ENCODE results near the gene TBX3.

TBX3 gene

DNA sequence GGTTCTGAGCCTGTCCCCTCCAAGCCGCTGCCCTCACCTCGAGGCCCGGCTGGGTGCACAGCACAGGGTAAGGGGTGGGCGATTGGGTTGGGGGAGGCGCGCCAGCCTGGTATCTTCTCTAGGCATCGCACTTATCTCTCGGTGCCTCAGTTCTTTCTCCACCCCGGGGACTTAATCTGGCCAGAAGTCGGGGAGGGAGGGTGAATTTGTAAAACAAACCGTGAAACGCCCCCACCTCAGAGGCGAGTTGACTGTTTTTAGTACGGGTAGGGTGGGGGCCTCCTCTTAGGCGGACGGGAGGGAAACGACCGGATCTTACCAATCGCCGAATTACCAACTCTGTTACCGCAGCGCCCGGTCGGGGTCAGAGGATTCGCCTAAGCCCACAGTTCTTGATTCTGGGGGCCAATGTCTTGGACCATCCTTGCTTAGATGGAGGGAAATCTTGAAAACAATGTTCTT is 1.4 kb upstream of the TBX3 start:
- in situ Hi-C loops (cut with HindIII; ENCODE audit: low pct_unique_long_range_greater_than_20kb, low sequenced_read_pairs): no loop called here
- TF ChIP-seq JUND (IDR thresholded peaks at IDR 0.05; ENCODE audit: low read depth): no peak
- DNase-seq (ENCODE audit: low read depth in 1 of 2, low spot score in 1 of 2): no peak

GRCh38 chr12:114684870-114685273 is 897 bp upstream of the TBX3 start:
- TF ChIP-seq JUND (IDR thresholded peaks at IDR 0.05; ENCODE audit: low read depth): no peak
- in situ Hi-C loops (cut with HindIII; ENCODE audit: low pct_unique_long_range_greater_than_20kb, low sequenced_read_pairs): no loop called here
- DNase-seq (ENCODE audit: low read depth in 1 of 2, low spot score in 1 of 2): no peak

DNA sequence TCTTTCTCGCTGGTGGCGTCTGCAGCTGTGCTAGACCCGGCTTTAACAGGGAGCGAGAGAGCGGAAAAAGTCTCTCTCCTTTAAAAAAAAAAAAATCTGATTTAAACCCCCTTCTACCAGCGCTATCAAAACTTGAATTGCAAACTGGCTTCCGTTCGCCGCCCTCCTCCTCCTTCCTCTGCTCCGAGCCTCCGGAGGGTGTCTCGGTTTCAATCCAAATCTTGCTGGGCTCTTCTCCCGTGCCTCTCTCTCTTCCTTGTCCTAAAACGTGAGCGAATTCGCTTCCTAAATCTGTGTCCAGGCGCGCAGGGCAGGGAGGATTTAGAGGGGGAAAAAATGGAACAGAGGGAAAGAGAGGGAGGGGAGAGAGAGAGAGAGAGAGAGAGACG is 272 bp downstream of the TBX3 start:
- TF ChIP-seq JUND (IDR thresholded peaks at IDR 0.05; ENCODE audit: low read depth): no peak
- in situ Hi-C loops (cut with HindIII; ENCODE audit: low pct_unique_long_range_greater_than_20kb, low sequenced_read_pairs): no loop called here
- no peak for DNase-seq (ENCODE audit: low read depth in 1 of 2, low spot score in 1 of 2)

GRCh38 chr12:114682785-114683708 is 928 bp downstream of the TBX3 start:
- in situ Hi-C loops (cut with HindIII; ENCODE audit: low pct_unique_long_range_greater_than_20kb, low sequenced_read_pairs): no loop called here
- TF ChIP-seq JUND (IDR thresholded peaks at IDR 0.05; ENCODE audit: low read depth): no peak
- peak in 1 of 2 experiments; percentile 66 for DNase-seq (ENCODE audit: low read depth in 1 of 2, low spot score in 1 of 2)

GRCh38 chr12:114682106-114682784 is 1.7 kb downstream of the TBX3 start:
- in situ Hi-C loops (cut with HindIII; ENCODE audit: low pct_unique_long_range_greater_than_20kb, low sequenced_read_pairs): no loop called here
- TF ChIP-seq JUND (IDR thresholded peaks at IDR 0.05; ENCODE audit: low read depth): no peak
- DNase-seq (ENCODE audit: low read depth in 1 of 2, low spot score in 1 of 2): no peak

GRCh38 chr12:114681116-114681871 is 2.7 kb downstream of the TBX3 start:
- DNase-seq (ENCODE audit: low read depth in 1 of 2, low spot score in 1 of 2): peak in 1 of 2 experiments; percentile 54
- in situ Hi-C loops (cut with HindIII; ENCODE audit: low pct_unique_long_range_greater_than_20kb, low sequenced_read_pairs): no loop called here
- TF ChIP-seq JUND (IDR thresholded peaks at IDR 0.05; ENCODE audit: low read depth): no peak

DNA sequence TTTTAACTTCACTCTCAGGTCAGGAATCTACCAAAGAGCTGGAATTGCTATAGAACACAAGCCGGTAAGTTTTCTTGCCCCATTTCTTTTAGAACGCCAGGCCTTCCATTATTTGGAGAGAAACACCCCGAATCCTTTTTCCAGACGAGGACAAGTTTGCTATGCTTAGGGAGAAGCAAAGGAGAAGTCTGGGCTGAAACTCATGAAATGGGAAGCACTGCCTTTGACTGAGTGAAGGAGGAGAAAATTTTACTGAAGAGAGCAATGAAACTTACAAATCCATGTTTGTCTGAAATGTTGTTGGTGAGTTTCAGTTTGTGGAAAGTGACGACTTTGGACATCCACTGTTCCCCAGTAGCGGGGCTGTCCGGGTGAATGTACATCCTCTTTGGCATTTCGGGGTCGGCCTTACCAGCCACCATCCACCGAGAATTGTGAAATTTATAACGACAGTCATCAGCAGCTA is 3.3 kb downstream of the TBX3 start:
- in situ Hi-C loops (cut with HindIII; ENCODE audit: low pct_unique_long_range_greater_than_20kb, low sequenced_read_pairs): no loop called here
- DNase-seq (ENCODE audit: low read depth in 1 of 2, low spot score in 1 of 2): no peak
- TF ChIP-seq JUND (IDR thresholded peaks at IDR 0.05; ENCODE audit: low read depth): no peak

GRCh38 chr12:114679942-114680341 is 4.0 kb downstream of the TBX3 start:
- DNase-seq (ENCODE audit: low read depth in 1 of 2, low spot score in 1 of 2): no peak
- TF ChIP-seq JUND (IDR thresholded peaks at IDR 0.05; ENCODE audit: low read depth): no peak
- in situ Hi-C loops (cut with HindIII; ENCODE audit: low pct_unique_long_range_greater_than_20kb, low sequenced_read_pairs): no loop called here

- TF ChIP-seq JUND (IDR thresholded peaks at IDR 0.05; ENCODE audit: low read depth): no peak
- DNase-seq (ENCODE audit: low read depth in 1 of 2, low spot score in 1 of 2): no peak
- in situ Hi-C loops (cut with HindIII; ENCODE audit: low pct_unique_long_range_greater_than_20kb, low sequenced_read_pairs): no loop called here
These were observed 4.5 kb downstream of the TBX3 start for GRCh38 chr12:114679452-114679875.

- no peak for DNase-seq (ENCODE audit: low read depth in 1 of 2, low spot score in 1 of 2)
- in situ Hi-C loops (cut with HindIII; ENCODE audit: low pct_unique_long_range_greater_than_20kb, low sequenced_read_pairs): no loop called here
- no peak for TF ChIP-seq JUND (IDR thresholded peaks at IDR 0.05; ENCODE audit: low read depth)
These were observed 5.3 kb downstream of the TBX3 start for GRCh38 chr12:114678718-114679117.

DNA sequence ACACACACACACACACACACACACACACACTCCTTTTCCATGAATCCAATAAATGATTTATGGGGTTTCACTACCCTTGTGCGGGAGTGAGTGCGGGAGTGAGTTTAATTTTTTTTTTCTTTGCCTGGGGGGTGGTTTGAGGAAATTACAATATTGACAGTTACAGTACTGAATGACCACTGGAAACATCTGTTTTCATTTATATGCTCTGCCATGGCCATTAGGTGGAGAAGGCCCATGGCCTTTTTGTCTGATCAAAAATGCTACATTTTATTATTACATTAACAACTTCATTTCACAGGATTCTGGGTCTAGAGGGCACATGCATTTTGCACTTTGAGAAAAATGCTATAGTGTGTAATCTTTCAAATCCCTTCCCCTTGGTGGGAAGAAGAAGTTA is 5.9 kb downstream of the TBX3 start:
- TF ChIP-seq JUND (IDR thresholded peaks at IDR 0.05; ENCODE audit: low read depth): no peak
- no peak for DNase-seq (ENCODE audit: low read depth in 1 of 2, low spot score in 1 of 2)
- in situ Hi-C loops (cut with HindIII; ENCODE audit: low pct_unique_long_range_greater_than_20kb, low sequenced_read_pairs): no loop called here

- DNase-seq (ENCODE audit: low read depth in 1 of 2, low spot score in 1 of 2): no peak
- no peak for TF ChIP-seq JUND (IDR thresholded peaks at IDR 0.05; ENCODE audit: low read depth)
- in situ Hi-C loops (cut with HindIII; ENCODE audit: low pct_unique_long_range_greater_than_20kb, low sequenced_read_pairs): no loop called here
These were observed 7.7 kb downstream of the TBX3 start for GRCh38 chr12:114676142-114676741.
